Activated T-cell treated with anti-CD3 and anti-CD28 coated beads, Interleukin-2, amount 50 U/mL, for 72 hours (primary cell): ENCODE measurements around the gene GGACT. TPM values are rescaled to one million over a fixed set of nuclear protein-coding genes. Genes with fewer than 3 reads are reported as not detected.

Experiments
- ATAC-seq, 2 donors: fragments of 150-1000 bp; cut with Tn5 transposase; replicated peaks in 1 of 2; 2 replicates each; pipeline ENCODE4 v1.10.0; 2021; ENCODE audit warnings: moderate library complexity in 2 of 2, mild to moderate bottlenecking in 1 of 2
- DNase-seq, 2 donors: peaks; one replicate each; pipeline ENCODE4 v3.0.0; 2021 to 2022; ENCODE audit warnings: mixed read lengths in 1 of 2
- H3K27ac Mint-ChIP-seq: one replicate; pipeline ENCODE4 v1.8.0; 2022; ENCODE audit warnings: mild to moderate bottlenecking, moderate library complexity, mixed read lengths
- H3K27me3 Mint-ChIP-seq: one replicate; pipeline ENCODE4 v1.8.0; 2022; ENCODE audit warnings: low read depth, mixed read lengths
- H3K36me3 Mint-ChIP-seq, 2 donors: one replicate each; pipeline ENCODE4 v1.8.0; 2022; ENCODE audit warnings: mixed read lengths in 2 of 2, mild to moderate bottlenecking in 1 of 2; ENCODE audit not compliant: insufficient read depth in 2 of 2
- H3K4me1 Mint-ChIP-seq: one replicate; pipeline ENCODE4 v1.8.0; 2022; ENCODE audit warnings: low read depth, mixed read lengths
- H3K4me3 Mint-ChIP-seq, 2 donors: one replicate each; pipeline ENCODE4 v1.8.0; 2022; ENCODE audit warnings: mild to moderate bottlenecking in 2 of 2, mixed read lengths in 2 of 2, moderate library complexity in 2 of 2
- H3K9me3 Mint-ChIP-seq, 2 donors: one replicate each; pipeline ENCODE4 v1.8.0; 2022; ENCODE audit warnings: mixed read lengths in 2 of 2
- total RNA-seq, 2 donors: library from RNA; stranded (reverse); gene quantifications; one replicate each; pipeline ENCODE4 v1.2.3, GENCODE V29; 2022

Gene GGACT
- total RNA-seq, 2 donors from 2014 or later: 9.5 to 15.4 TPM

DNA sequence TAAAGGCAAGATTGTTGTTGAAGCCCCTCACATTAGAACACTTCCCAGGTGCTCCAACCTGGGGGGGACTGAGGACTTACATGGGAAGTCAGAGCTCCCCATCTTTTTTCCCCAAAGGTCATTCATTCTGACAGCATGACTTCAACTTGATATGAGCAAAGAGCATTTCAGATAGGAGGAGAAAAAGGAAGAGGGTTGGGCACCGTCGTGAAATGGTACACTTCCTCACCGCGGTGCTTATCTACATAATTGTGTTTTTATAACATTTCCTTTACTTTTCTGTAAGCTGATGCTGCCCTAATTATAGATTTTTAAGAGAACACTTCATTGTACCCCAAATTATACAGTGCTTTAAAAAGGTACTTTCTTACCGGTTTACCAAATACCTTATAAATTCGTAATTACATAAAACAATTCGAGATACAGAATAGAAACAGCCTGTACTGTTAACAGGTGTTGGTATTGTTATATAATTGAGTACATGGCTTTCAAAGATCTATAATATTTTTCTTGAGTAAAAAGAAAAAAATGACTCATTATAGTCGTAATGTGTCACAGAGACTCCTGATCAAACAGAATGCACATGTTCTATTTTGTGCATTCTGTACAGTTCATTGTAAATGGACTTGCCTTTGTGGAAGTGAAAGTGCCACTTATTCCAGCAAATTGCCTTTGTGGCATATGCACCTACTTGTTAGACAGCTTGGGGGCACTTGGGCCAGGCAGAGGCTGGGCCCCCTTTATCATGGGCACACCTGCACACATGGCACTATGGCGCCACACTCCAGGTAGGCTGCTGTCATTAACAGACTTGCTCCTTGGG is 81.8 kb downstream of the GGACT start:
- Mint-ChIP-seq H3K4me1 (peaks cover 28% of the 10 kb centered on the region), H3K36me3 (no peaks in the 10 kb centered on the region), H3K27me3 (peaks cover 52% of the 10 kb centered on the region), H3K9me3 (no peaks in the 10 kb centered on the region), H3K4me3 (peak overlapping the region; percentile 72 to 78), H3K27ac (peak overlapping the region; percentile 89)
- ATAC-seq (peak; percentile 62 to 66), DNase-seq (no peak)

- Mint-ChIP-seq H3K9me3 (no peaks in the 10 kb centered on the region), H3K4me1 (peaks cover 28% of the 10 kb centered on the region), H3K4me3 (peak overlapping the region; percentile 72 to 78), H3K36me3 (no peaks in the 10 kb centered on the region), H3K27ac (peak overlapping the region; percentile 89), H3K27me3 (peaks cover 48% of the 10 kb centered on the region)
- peak; percentile 96 to 97 for ATAC-seq
- peak; percentile 70 to 72 for DNase-seq
Observed at GRCh38 chr13:100506154-100506553, 82.4 kb downstream of the GGACT start.

GRCh38 chr13:100503622-100504021 is 85.0 kb downstream of the GGACT start:
- no peak for DNase-seq
- peaks cover 28% of the 10 kb centered on the region for H3K4me1 Mint-ChIP-seq
- no peaks in the 10 kb centered on the region for H3K9me3 Mint-ChIP-seq
- H3K27ac Mint-ChIP-seq: no peak overlapping the region
- no peaks in the 10 kb centered on the region for H3K36me3 Mint-ChIP-seq
- peaks cover 26% of the 10 kb centered on the region for H3K27me3 Mint-ChIP-seq
- no peak for ATAC-seq
- no peak overlapping the region for H3K4me3 Mint-ChIP-seq

GRCh38 chr13:100502446-100502845 is 86.1 kb downstream of the GGACT start:
- Mint-ChIP-seq H3K9me3 (no peaks in the 10 kb centered on the region), H3K27ac (no peak overlapping the region)
- no peak for DNase-seq

DNA sequence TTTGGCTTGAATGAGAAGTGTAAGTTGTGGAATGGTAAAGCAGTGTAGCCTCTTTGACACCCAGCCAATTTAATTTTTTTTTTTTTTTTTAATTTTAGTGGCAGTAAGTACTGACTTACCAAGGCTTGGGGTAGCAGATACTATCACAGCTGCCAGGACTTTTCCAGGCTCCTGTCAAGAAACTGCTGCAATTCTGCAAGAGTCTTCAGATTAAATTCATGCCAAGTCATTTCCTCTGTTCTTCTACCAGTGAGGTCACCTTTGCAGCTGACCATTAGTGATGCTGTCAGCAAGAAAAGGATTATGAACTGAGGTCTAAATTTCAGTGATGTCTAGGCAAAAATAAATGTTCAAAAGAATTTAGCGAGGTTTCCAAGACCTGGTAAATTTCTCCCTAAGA is 91.2 kb downstream of the GGACT start:
- DNase-seq (no peak), ATAC-seq (no peak)
- no peaks in the 10 kb centered on the region for H3K4me1 Mint-ChIP-seq
- H3K27me3 Mint-ChIP-seq: peaks cover 2% of the 10 kb centered on the region
- no peak overlapping the region for H3K4me3 Mint-ChIP-seq
- no peak overlapping the region for H3K27ac Mint-ChIP-seq
- H3K9me3 Mint-ChIP-seq: no peaks in the 10 kb centered on the region
- H3K36me3 Mint-ChIP-seq: no peaks in the 10 kb centered on the region

More at GRCh38 chr13:100502446-100502845, 86.1 kb downstream of the GGACT start:
- Mint-ChIP-seq H3K27me3 (peaks cover 17% of the 10 kb centered on the region), H3K36me3 (no peaks in the 10 kb centered on the region), H3K4me3 (no peak overlapping the region), H3K4me1 (peaks cover 24% of the 10 kb centered on the region)
- no peak for ATAC-seq

DNA sequence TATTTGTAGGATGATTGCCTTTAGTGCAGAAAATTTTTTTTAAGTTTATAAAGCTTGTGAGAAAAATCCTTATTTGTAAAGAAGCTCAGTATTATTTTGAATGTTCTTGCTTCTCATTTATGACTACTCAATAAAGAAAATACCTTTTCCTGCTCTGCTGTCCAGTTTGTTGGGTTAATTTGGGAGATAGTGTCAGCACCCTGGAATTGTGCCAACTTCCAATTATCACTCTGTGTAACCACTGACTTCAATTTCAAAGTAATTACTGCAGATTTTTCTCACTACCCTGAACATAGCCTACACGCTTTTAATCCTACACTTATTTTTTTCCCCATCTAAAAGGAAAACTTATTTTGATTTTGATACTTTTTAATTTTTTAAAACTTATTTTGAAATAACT is 93.1 kb downstream of the GGACT start:
- H3K4me1 Mint-ChIP-seq: no peaks in the 10 kb centered on the region
- H3K27ac Mint-ChIP-seq: no peak overlapping the region
- no peaks in the 10 kb centered on the region for H3K36me3 Mint-ChIP-seq
- ATAC-seq (no peak), DNase-seq (no peak)
- no peaks in the 10 kb centered on the region for H3K9me3 Mint-ChIP-seq
- no peak overlapping the region for H3K4me3 Mint-ChIP-seq
- H3K27me3 Mint-ChIP-seq: no peaks in the 10 kb centered on the region

DNA sequence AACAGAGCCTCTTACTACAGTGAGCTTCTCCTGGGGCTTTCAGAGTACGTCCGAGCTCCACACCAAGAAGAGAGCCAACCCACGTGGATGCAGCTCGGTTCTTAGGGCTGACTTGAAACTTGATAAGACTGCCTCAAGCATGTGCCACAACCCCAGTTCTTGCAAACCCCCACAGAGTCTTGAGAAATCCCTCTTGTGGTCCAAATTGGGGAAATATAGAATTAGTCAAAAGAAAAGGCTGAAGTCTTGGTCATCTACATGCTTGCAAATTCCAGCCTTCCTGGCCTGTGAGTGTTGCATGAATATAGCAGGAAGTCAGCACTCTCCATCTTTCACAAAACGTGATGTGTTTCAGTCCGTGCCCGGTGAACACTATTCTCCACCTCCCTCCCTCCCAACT is 95.2 kb downstream of the GGACT start:
- no peak overlapping the region for H3K4me3 Mint-ChIP-seq
- H3K9me3 Mint-ChIP-seq: no peaks in the 10 kb centered on the region
- H3K36me3 Mint-ChIP-seq: no peaks in the 10 kb centered on the region
- no peaks in the 10 kb centered on the region for H3K4me1 Mint-ChIP-seq
- no peak overlapping the region for H3K27ac Mint-ChIP-seq
- H3K27me3 Mint-ChIP-seq: no peaks in the 10 kb centered on the region
- ATAC-seq: no peak
- no peak for DNase-seq

- no peak for ATAC-seq
- Mint-ChIP-seq H3K4me1 (no peaks in the 10 kb centered on the region), H3K27me3 (no peaks in the 10 kb centered on the region), H3K4me3 (no peak overlapping the region), H3K36me3 (no peaks in the 10 kb centered on the region), H3K27ac (no peak overlapping the region), H3K9me3 (no peaks in the 10 kb centered on the region)
- DNase-seq: no peak
Observed at GRCh38 chr13:100491164-100491842, 97.3 kb downstream of the GGACT start.

- Mint-ChIP-seq H3K27me3 (no peaks in the 10 kb centered on the region), H3K9me3 (no peaks in the 10 kb centered on the region), H3K4me1 (no peaks in the 10 kb centered on the region), H3K36me3 (no peaks in the 10 kb centered on the region), H3K27ac (no peak overlapping the region), H3K4me3 (no peak overlapping the region)
- ATAC-seq: no peak
- no peak for DNase-seq
Observed at GRCh38 chr13:100490692-100491091, 97.9 kb downstream of the GGACT start.

DNA sequence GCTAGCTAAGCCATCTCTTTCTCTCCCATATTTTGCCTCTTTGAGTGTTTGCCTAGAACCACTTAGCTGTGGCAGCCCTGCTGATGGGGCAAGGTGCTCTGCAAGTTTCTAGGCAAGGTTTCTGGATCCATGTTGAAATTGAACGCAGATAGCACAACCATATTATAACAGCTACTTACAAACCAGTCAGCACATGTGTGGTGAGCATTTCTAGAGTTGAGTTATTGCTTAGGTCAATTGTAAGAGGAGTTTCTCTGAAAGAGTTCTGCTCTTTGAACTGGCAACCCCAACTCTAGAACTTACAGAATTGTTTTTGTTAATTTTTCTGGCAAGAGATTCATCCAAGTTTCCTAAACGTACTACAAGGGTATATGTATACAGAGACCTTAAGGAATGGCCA is 103.3 kb downstream of the GGACT start:
- Mint-ChIP-seq H3K4me1 (peaks cover 14% of the 10 kb centered on the region), H3K36me3 (no peaks in the 10 kb centered on the region), H3K27me3 (no peaks in the 10 kb centered on the region), H3K4me3 (no peak overlapping the region), H3K9me3 (no peaks in the 10 kb centered on the region), H3K27ac (no peak overlapping the region)
- DNase-seq: no peak
- ATAC-seq: peak in 1 of 2 donors; percentile 52

DNA sequence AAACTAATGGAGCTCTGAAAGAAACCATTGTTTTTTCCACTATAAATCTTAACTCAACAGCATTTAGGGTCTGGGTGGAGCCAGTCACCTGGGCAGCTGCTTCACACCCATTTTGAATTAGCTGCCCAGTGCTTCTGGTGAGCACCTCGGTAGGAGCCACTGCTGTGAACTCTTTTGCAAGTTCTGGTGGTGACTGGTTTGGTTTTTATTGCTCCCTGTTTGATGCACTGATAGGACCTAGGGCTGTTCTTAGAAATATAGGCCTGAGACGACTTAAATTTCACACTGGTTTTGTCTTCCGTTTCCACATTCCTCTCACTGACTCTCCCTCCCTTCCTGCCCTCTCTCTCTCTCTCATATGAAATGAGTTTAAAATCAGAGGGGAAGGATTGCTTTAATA is 103.9 kb downstream of the GGACT start:
- H3K4me3 Mint-ChIP-seq: no peak overlapping the region
- peak in 1 of 2 donors; percentile 32 for ATAC-seq

GRCh38 chr13:100483841-100484381 is 104.7 kb downstream of the GGACT start:
- no peak overlapping the region for H3K4me3 Mint-ChIP-seq
- no peak for DNase-seq
- H3K36me3 Mint-ChIP-seq: no peaks in the 10 kb centered on the region
- peaks cover 14% of the 10 kb centered on the region for H3K4me1 Mint-ChIP-seq
- ATAC-seq: no peak
- peak overlapping the region; percentile 31 for H3K27ac Mint-ChIP-seq
- H3K27me3 Mint-ChIP-seq: no peaks in the 10 kb centered on the region
- no peaks in the 10 kb centered on the region for H3K9me3 Mint-ChIP-seq

More for the DNA sequence above, 103.9 kb downstream of the GGACT start:
- Mint-ChIP-seq H3K9me3 (no peaks in the 10 kb centered on the region), H3K4me1 (peaks cover 14% of the 10 kb centered on the region), H3K36me3 (no peaks in the 10 kb centered on the region), H3K27me3 (no peaks in the 10 kb centered on the region), H3K27ac (no peak overlapping the region)
- no peak for DNase-seq

GRCh38 chr13:100483139-100483538 is 105.5 kb downstream of the GGACT start:
- Mint-ChIP-seq H3K4me1 (peaks cover 14% of the 10 kb centered on the region), H3K27ac (peak overlapping the region; percentile 31), H3K36me3 (no peaks in the 10 kb centered on the region), H3K27me3 (no peaks in the 10 kb centered on the region), H3K4me3 (no peak overlapping the region), H3K9me3 (no peaks in the 10 kb centered on the region)
- no peak for ATAC-seq
- no peak for DNase-seq
